ENCODE results near the gene SLC25A18. TPM values are rescaled to one million over a fixed set of nuclear protein-coding genes. Genes with fewer than 3 reads are reported as not detected.
"Not testable (repeated sequence)": the region's sequence is repeated elsewhere in the genome, so short reads cannot be mapped to it uniquely, and the experiment has no call there.

Gene SLC25A18
- total RNA-seq, 2 donors from 2014 or later = 1.6 to 3.6 TPM

- not testable (repeated sequence) for ATAC-seq, DNase-seq
- intact Hi-C loops (cut with DNase I) = loop anchor here in 1 of 2 donors (5.0 kb wide), 1 partner anchor 71 kb away; the partner anchor contains the start of gene BCL2L13
These were observed 2.9 kb downstream of the SLC25A18 start for GRCh38 chr22:17566016-17566687.

GRCh38 chr22:17566776-17567175, 3.5 kb downstream of the SLC25A18 start:
- ATAC-seq = no peak
- no peak for DNase-seq
- intact Hi-C loops (cut with DNase I) = loop anchor here in 1 of 2 donors (5.0 kb wide), 1 partner anchor 71 kb away; the partner anchor contains the start of gene BCL2L13

- ATAC-seq (peak; percentile 35 to 47), DNase-seq (peak; percentile 64)
- intact Hi-C loops (cut with DNase I) = loop anchor here in 1 of 2 donors (5.0 kb wide), 1 partner anchor 67 kb away; the partner anchor contains the start of gene BCL2L13
These were observed 6.7 kb downstream of the SLC25A18 start for GRCh38 chr22:17569971-17570511.

GRCh38 chr22:17570851-17571631, 7.7 kb downstream of the SLC25A18 start:
- intact Hi-C loops (cut with DNase I) = no loop called here
- DNase-seq = peak; percentile 90
- ATAC-seq = peak; percentile 88 to 92

GRCh38 chr22:17575151-17575550, 11.9 kb downstream of the SLC25A18 start:
- DNase-seq (no peak), ATAC-seq (no peak)
- intact Hi-C loops (cut with DNase I) = no loop called here

GRCh38 chr22:17575681-17576080, 12.4 kb downstream of the SLC25A18 start:
- intact Hi-C loops (cut with DNase I) = no loop called here
- ATAC-seq = no peak
- DNase-seq = no peak

- no peak for DNase-seq
- peak in 1 of 2 donors; percentile 52 for ATAC-seq
- intact Hi-C loops (cut with DNase I) = no loop called here
These were observed 13.2 kb downstream of the SLC25A18 start for GRCh38 chr22:17576470-17576869.

GRCh38 chr22:17578136-17578754, 14.9 kb downstream of the SLC25A18 start:
- intact Hi-C loops (cut with DNase I) = no loop called here
- peak; percentile 60 to 71 for ATAC-seq
- peak; percentile 85 for DNase-seq

GRCh38 chr22:17579535-17579981, 16.3 kb downstream of the SLC25A18 start:
- intact Hi-C loops (cut with DNase I) = no loop called here
- DNase-seq = no peak
- ATAC-seq = no peak

GRCh38 chr22:17580441-17581031, 17.2 kb downstream of the SLC25A18 start:
- ATAC-seq (peak in 1 of 2 donors; percentile 12), DNase-seq (no peak)
- intact Hi-C loops (cut with DNase I) = no loop called here

- intact Hi-C loops (cut with DNase I) = no loop called here
- no peak for ATAC-seq
- DNase-seq = no peak
These were observed 17.8 kb downstream of the SLC25A18 start for GRCh38 chr22:17581056-17581455.

- no peak for DNase-seq
These were observed 18.3 kb downstream of the SLC25A18 start for GRCh38 chr22:17581631-17582030.

GRCh38 chr22:17583151-17583550, 19.9 kb downstream of the SLC25A18 start:
- intact Hi-C loops (cut with DNase I) = no loop called here
- no peak for DNase-seq

More at GRCh38 chr22:17581631-17582030, 18.3 kb downstream of the SLC25A18 start:
- intact Hi-C loops (cut with DNase I) = no loop called here
- no peak for ATAC-seq

GRCh38 chr22:17586831-17587440, 23.6 kb downstream of the SLC25A18 start:
- intact Hi-C loops (cut with DNase I) = no loop called here
- DNase-seq (no peak), ATAC-seq (peak; percentile 51 to 53)

More at GRCh38 chr22:17583151-17583550, 19.9 kb downstream of the SLC25A18 start:
- ATAC-seq = no peak

- DNase-seq (no peak), ATAC-seq (no peak)
- intact Hi-C loops (cut with DNase I) = no loop called here
These were observed 24.3 kb downstream of the SLC25A18 start for GRCh38 chr22:17587629-17588028.

- ATAC-seq (no peak), DNase-seq (no peak)
- intact Hi-C loops (cut with DNase I) = no loop called here
These were observed 25.3 kb downstream of the SLC25A18 start for GRCh38 chr22:17588606-17589005.

- DNase-seq (no peak), ATAC-seq (no peak)
- intact Hi-C loops (cut with DNase I) = no loop called here
These were observed 26.6 kb downstream of the SLC25A18 start for GRCh38 chr22:17589810-17590375.

GRCh38 chr22:17590586-17590985, 27.3 kb downstream of the SLC25A18 start:
- ATAC-seq (no peak), DNase-seq (no peak)
- intact Hi-C loops (cut with DNase I) = no loop called here
